GM21737 (cell line): ENCODE results near the gene SPEN.
"Not testable (repeated sequence)": the region's sequence is repeated elsewhere in the genome, so short reads cannot be mapped to it uniquely, and the experiment has no call there.

Source experiments
- ATAC-seq: cut with Tn5 transposase; IDR thresholded peaks from one replicate; pipeline ENCODE4 v1.9.1; 2021; ENCODE audit warnings: mild to moderate bottlenecking, moderate library complexity; ENCODE audit not compliant: unreplicated experiment

SPEN gene

GRCh38 chr1:15896841-15897610 is 49.5 kb downstream of the SPEN start:
- not testable (repeated sequence) for ATAC-seq

- ATAC-seq, result no peak
Observed at GRCh38 chr1:15899266-15899665, 51.8 kb downstream of the SPEN start.

GRCh38 chr1:15900662-15901279 is 53.3 kb downstream of the SPEN start:
- ATAC-seq, result no peak

GRCh38 chr1:15902882-15903281 is 55.4 kb downstream of the SPEN start:
- no peak for ATAC-seq

- ATAC-seq, result no peak
Observed at GRCh38 chr1:15908597-15908996, 61.1 kb downstream of the SPEN start.

GRCh38 chr1:15911141-15911540 is 63.6 kb downstream of the SPEN start:
- ATAC-seq, result no peak

GRCh38 chr1:15911927-15912326 is 64.4 kb downstream of the SPEN start:
- no peak for ATAC-seq

GRCh38 chr1:15913607-15914006 is 66.1 kb downstream of the SPEN start:
- not testable (repeated sequence) for ATAC-seq

- no peak for ATAC-seq
Observed at GRCh38 chr1:15915991-15916390, 68.5 kb downstream of the SPEN start.

- ATAC-seq, result no peak
Observed at GRCh38 chr1:15916417-15916816, 68.9 kb downstream of the SPEN start.

- ATAC-seq, result no peak
Observed at GRCh38 chr1:15916916-15917315, 69.4 kb downstream of the SPEN start.

- ATAC-seq, result peak; percentile 71
Observed at GRCh38 chr1:15918962-15919715, 71.6 kb downstream of the SPEN start.

GRCh38 chr1:15923241-15923640 is 75.7 kb downstream of the SPEN start:
- ATAC-seq, result no peak

- not testable (repeated sequence) for ATAC-seq
Observed at GRCh38 chr1:15926448-15926847, 78.9 kb downstream of the SPEN start.

GRCh38 chr1:15928971-15929965 is 81.8 kb downstream of the SPEN start:
- no peak for ATAC-seq

GRCh38 chr1:15931401-15931800 is 83.9 kb downstream of the SPEN start:
- ATAC-seq, result no peak

GRCh38 chr1:15931884-15932283 is 84.4 kb downstream of the SPEN start:
- no peak for ATAC-seq

GRCh38 chr1:15932612-15933011 is 85.1 kb downstream of the SPEN start:
- ATAC-seq, result no peak

GRCh38 chr1:15933684-15934083 is 86.2 kb downstream of the SPEN start:
- no peak for ATAC-seq

- no peak for ATAC-seq
Observed at GRCh38 chr1:15934211-15935055, 86.9 kb downstream of the SPEN start.
